ENCODE measurements around the gene TCFL5.

The TCFL5 gene

DNA sequence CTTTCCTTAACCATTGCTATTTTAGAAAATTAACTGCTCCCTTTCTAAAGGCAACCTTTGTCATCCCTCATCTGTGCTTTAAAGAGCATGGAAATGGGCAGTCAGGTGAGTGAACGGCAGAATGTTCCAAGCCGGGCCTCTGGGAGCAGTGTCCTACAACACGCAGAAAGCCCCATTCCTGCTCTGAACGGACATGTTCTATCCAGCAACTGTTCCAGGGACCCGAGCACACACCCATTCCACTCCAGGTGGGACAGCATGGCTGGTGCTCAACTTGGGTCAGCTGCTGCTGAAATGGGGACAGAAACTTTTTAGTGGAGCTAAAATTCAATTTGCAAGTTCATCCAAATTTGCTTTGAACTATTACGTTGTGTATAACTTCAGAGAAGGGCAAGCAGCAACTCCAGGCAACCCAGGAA lies 38.0 kb upstream of the TCFL5 start:
- Histone ChIP-seq H3K4me3 (ENCODE audit: low read depth in 1 of 2, low read length in 2 of 2) (no peak overlapping the region), H2AFZ (ENCODE audit: low read depth, low read length) (no peak overlapping the region), H4K20me1 (ENCODE audit: insufficient read depth, low read length) (peaks cover 36% of the 10 kb centered on the region), H3K36me3 (ENCODE audit: insufficient read depth, low read length) (peaks cover 94% of the 10 kb centered on the region), H3K79me2 (ENCODE audit: insufficient read depth, low read length) (peaks cover 9% of the 10 kb centered on the region; the same call in 1 of the 2 replicates), H3K9ac (ENCODE audit: low read depth, low read length) (no peak overlapping the region), H3K4me2 (ENCODE audit: insufficient read depth, low read length) (no peak overlapping the region), H3K27ac (ENCODE audit: low read length) (no peak overlapping the region; the same call in 1 of the 2 replicates), H3K4me1 (ENCODE audit: insufficient read depth, low read length) (no peaks in the 10 kb centered on the region), H3K9me3 (ENCODE audit: insufficient read depth, low read length, severe bottlenecking) (no peaks in the 10 kb centered on the region), H3K27me3 (ENCODE audit: insufficient read depth, low read length, poor library complexity) (no peaks in the 10 kb centered on the region)
- no peak for DNase-seq
- ATAC-seq (ENCODE audit: insufficient read depth, low read depth) = no peak
- no peak for TF ChIP-seq EZH2 (IDR thresholded peaks at IDR 0.05; ENCODE audit: borderline replicate concordance, low read depth, low read length, severe bottlenecking)

- Histone ChIP-seq H4K20me1 (ENCODE audit: insufficient read depth, low read length) (peaks cover 37% of the 10 kb centered on the region), H3K27me3 (ENCODE audit: insufficient read depth, low read length, poor library complexity) (no peaks in the 10 kb centered on the region), H2AFZ (ENCODE audit: low read depth, low read length) (no peak overlapping the region), H3K4me2 (ENCODE audit: insufficient read depth, low read length) (no peak overlapping the region), H3K4me3 (ENCODE audit: low read depth in 1 of 2, low read length in 2 of 2) (no peak overlapping the region), H3K4me1 (ENCODE audit: insufficient read depth, low read length) (no peaks in the 10 kb centered on the region), H3K9ac (ENCODE audit: low read depth, low read length) (no peak overlapping the region), H3K27ac (ENCODE audit: low read length) (no peak overlapping the region), H3K79me2 (ENCODE audit: insufficient read depth, low read length) (peaks cover 9% of the 10 kb centered on the region; the same call in 1 of the 2 replicates), H3K9me3 (ENCODE audit: insufficient read depth, low read length, severe bottlenecking) (no peaks in the 10 kb centered on the region), H3K36me3 (ENCODE audit: insufficient read depth, low read length) (peaks cover 94% of the 10 kb centered on the region)
- DNase-seq = no peak
- TF ChIP-seq CTCF (IDR thresholded peaks at IDR 0.05; ENCODE audit: borderline replicate concordance, extremely low read depth, low read length, poor library complexity, severe bottlenecking) = no peak
- TF ChIP-seq EZH2 (IDR thresholded peaks at IDR 0.05; ENCODE audit: borderline replicate concordance, low read depth, low read length, severe bottlenecking) = no peak
- ATAC-seq (ENCODE audit: insufficient read depth, low read depth) = no peak
Observed at GRCh38 chr20:62898970-62899632, 37.5 kb upstream of the TCFL5 start.

GRCh38 chr20:62898093-62898964 lies 36.7 kb upstream of the TCFL5 start:
- Histone ChIP-seq H2AFZ (ENCODE audit: low read depth, low read length) (no peak overlapping the region), H3K9me3 (ENCODE audit: insufficient read depth, low read length, severe bottlenecking) (no peaks in the 10 kb centered on the region), H3K27ac (ENCODE audit: low read length) (no peak overlapping the region), H3K4me3 (ENCODE audit: low read depth in 1 of 2, low read length in 2 of 2) (no peak overlapping the region), H3K4me2 (ENCODE audit: insufficient read depth, low read length) (no peak overlapping the region), H3K36me3 (ENCODE audit: insufficient read depth, low read length) (peaks cover 94% of the 10 kb centered on the region), H3K27me3 (ENCODE audit: insufficient read depth, low read length, poor library complexity) (no peaks in the 10 kb centered on the region), H3K79me2 (ENCODE audit: insufficient read depth, low read length) (peaks cover 9% of the 10 kb centered on the region; the same call in 1 of the 2 replicates), H3K4me1 (ENCODE audit: insufficient read depth, low read length) (no peaks in the 10 kb centered on the region), H3K9ac (ENCODE audit: low read depth, low read length) (no peak overlapping the region), H4K20me1 (ENCODE audit: insufficient read depth, low read length) (peaks cover 37% of the 10 kb centered on the region)
- ATAC-seq (ENCODE audit: insufficient read depth, low read depth) (no peak), DNase-seq (no peak)
- TF ChIP-seq CTCF (IDR thresholded peaks at IDR 0.05; ENCODE audit: borderline replicate concordance, extremely low read depth, low read length, poor library complexity, severe bottlenecking) (no peak), EZH2 (IDR thresholded peaks at IDR 0.05; ENCODE audit: borderline replicate concordance, low read depth, low read length, severe bottlenecking) (no peak)

DNA sequence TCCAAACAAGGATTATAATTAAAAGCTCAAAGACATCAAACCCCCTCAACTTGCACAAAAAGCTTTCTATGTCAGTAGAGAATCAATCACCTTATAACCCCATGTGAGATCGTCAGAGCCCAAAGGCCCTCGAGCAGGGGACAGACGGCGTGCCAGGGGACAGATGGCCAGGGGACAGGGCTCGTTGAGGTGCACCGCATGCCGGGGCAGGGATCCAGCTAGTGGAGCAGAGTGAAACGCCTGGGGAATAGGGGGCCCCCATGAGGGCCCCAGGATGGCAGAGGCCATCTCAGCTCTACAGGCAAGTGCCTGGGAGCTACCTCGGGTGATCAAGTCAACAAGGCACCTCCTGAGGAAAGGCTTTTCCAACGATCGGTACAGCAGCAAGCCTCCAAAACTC lies 36.0 kb upstream of the TCFL5 start:
- Histone ChIP-seq H3K36me3 (ENCODE audit: insufficient read depth, low read length) (peaks cover 94% of the 10 kb centered on the region), H3K4me3 (ENCODE audit: low read depth in 1 of 2, low read length in 2 of 2) (no peak overlapping the region), H3K9me3 (ENCODE audit: insufficient read depth, low read length, severe bottlenecking) (no peaks in the 10 kb centered on the region), H2AFZ (ENCODE audit: low read depth, low read length) (no peak overlapping the region), H3K79me2 (ENCODE audit: insufficient read depth, low read length) (peaks cover 9% of the 10 kb centered on the region; the same call in 1 of the 2 replicates), H3K27me3 (ENCODE audit: insufficient read depth, low read length, poor library complexity) (no peaks in the 10 kb centered on the region), H3K4me2 (ENCODE audit: insufficient read depth, low read length) (no peak overlapping the region), H3K9ac (ENCODE audit: low read depth, low read length) (no peak overlapping the region), H4K20me1 (ENCODE audit: insufficient read depth, low read length) (peaks cover 34% of the 10 kb centered on the region), H3K4me1 (ENCODE audit: insufficient read depth, low read length) (no peaks in the 10 kb centered on the region), H3K27ac (ENCODE audit: low read length) (no peak overlapping the region)
- ATAC-seq (ENCODE audit: insufficient read depth, low read depth) (no peak), DNase-seq (no peak)
- TF ChIP-seq EZH2 (IDR thresholded peaks at IDR 0.05; ENCODE audit: borderline replicate concordance, low read depth, low read length, severe bottlenecking) = no peak
- TF ChIP-seq CTCF (IDR thresholded peaks at IDR 0.05; ENCODE audit: borderline replicate concordance, extremely low read depth, low read length, poor library complexity, severe bottlenecking) = no peak

Data from DND-41 (cell line).